ENCODE measurements around the gene MBD5.

MBD5 gene

GRCh38 chr2:148124271-148124670 lies 103.4 kb downstream of the MBD5 start:
- DNase-seq (ENCODE audit: low spot score): no peak

- DNase-seq (ENCODE audit: low spot score): no peak
These were observed 109.7 kb downstream of the MBD5 start for GRCh38 chr2:148130581-148130980.

- no peak for DNase-seq (ENCODE audit: low spot score)
These were observed 111.5 kb downstream of the MBD5 start for GRCh38 chr2:148132412-148132811.

GRCh38 chr2:148135705-148136104 lies 114.8 kb downstream of the MBD5 start:
- no peak for DNase-seq (ENCODE audit: low spot score)

DNA sequence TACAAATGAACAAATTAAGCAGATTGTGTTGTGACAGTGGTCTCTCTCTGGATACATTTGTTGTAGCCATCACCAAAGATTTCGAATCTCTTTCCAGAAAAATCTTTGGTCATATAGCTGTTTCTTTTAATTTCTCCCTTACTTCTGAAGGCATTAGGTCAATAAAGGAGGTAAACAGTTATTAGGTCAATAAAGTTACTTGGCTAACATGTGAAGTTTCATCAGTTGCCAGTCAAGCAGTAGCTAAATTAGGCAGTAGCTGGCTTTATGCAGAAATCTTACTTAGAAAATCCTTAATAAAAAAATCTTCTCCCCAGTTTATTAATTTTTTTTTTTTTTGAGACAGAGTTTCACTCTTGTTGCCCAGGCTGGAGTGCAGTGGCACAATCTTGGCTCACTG lies 115.5 kb downstream of the MBD5 start:
- DNase-seq (ENCODE audit: low spot score): no peak

- no peak for DNase-seq (ENCODE audit: low spot score)
These were observed 141.1 kb downstream of the MBD5 start for GRCh38 chr2:148161909-148162435.

- no peak for DNase-seq (ENCODE audit: low spot score)
These were observed 142.0 kb downstream of the MBD5 start for GRCh38 chr2:148162871-148163270.

- no peak for DNase-seq (ENCODE audit: low spot score)
These were observed 145.1 kb downstream of the MBD5 start for GRCh38 chr2:148165975-148166374.

DNA sequence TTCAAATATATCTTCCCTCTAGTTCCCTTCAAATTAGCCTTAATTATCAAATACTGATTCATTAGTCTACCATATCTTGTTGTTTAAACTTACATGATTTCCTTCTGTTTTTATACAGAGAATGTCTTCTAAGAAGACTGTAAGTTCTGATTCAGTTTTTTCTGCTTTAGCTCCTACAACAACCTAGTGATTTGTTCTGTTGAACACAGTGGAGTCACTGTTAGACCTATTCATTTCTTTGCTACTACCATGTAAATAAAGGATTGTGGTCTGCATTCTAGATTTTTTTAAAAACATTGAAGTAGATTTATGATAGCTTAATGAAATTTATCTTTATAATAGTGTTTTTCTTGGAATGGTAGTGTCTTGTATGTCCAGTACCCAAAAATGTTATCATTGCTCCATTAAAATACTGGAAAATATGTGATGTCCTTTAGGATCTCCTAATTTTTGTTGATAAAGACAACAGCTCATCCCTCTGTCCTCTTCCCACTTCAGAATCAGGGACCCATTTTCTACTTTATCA lies 146.4 kb downstream of the MBD5 start:
- no peak for DNase-seq (ENCODE audit: low spot score)

GRCh38 chr2:148167855-148168254 lies 147.0 kb downstream of the MBD5 start:
- DNase-seq (ENCODE audit: low spot score): no peak

DNA sequence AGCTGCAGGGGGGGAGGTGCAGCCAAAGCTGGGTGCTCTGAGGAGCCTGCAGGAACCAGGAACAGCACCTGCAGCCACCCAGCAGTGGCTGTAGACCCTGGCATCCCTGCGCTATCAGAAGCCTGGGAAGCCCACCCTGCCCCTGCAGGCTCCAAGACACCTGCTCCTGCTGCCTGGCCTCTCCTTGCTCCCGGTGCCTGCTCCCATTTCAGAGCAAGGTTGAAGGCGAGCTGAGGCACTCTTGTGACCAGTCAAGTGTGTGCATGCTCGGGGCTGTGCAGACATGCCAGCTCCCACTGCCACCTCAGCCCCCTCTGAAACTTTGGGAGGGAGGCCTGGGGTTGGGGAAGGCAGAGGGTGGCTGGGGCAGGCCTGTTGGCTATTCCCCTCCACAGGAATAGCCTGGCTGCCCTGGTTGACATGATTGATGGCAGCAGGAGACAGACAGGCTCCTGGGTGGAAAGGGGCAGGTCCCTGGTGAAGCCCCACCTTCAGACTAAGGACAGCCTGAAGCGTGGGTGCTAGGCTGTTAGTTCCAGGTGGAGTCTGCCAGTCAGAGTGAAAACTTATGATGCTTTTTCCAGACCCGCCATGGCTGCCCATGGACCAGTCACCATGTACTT lies 151.4 kb downstream of the MBD5 start:
- no peak for DNase-seq (ENCODE audit: low spot score)

DNA sequence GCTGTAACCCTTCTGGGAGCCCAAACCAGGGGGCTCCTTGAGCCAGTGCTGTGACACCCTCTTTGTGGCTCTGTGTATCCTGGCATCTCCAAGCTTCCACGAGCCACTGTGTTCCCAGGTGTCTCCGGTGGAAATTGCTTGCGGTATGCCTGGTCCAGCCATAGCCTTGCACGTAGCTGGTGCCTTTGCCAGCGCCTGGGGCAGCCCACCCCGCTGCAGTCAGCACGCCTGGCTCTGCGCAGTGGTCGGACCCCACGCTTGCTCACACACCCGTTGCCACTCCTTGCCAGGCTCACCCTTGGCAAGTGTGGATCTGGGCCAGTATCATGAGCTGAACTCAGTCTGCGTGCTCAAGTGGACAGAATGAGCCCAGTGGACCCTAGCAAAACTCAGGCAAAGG lies 152.3 kb downstream of the MBD5 start:
- no peak for DNase-seq (ENCODE audit: low spot score)

- no peak for DNase-seq (ENCODE audit: low spot score)
These were observed 156.7 kb downstream of the MBD5 start for GRCh38 chr2:148177559-148177958.

DNA sequence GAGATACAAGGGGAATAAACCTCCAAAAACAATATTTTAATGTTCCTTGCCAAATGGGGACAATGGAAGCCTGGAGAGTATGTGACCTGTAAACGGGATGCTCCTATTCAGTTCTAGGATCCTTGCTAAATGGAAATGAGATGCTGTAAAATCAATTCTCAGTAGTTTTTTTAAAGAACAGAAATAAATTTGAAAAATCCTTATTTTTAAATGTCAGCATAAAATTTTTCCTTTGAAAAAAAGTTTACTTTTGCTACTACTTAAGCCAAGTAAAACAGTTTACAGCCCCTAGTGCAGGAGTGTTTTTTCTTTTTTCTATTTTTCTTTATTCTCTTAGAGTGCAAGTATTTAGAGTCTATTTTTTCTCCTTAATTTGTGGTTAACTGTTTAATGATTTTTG lies 158.8 kb downstream of the MBD5 start:
- DNase-seq (ENCODE audit: low spot score): no peak

DNA sequence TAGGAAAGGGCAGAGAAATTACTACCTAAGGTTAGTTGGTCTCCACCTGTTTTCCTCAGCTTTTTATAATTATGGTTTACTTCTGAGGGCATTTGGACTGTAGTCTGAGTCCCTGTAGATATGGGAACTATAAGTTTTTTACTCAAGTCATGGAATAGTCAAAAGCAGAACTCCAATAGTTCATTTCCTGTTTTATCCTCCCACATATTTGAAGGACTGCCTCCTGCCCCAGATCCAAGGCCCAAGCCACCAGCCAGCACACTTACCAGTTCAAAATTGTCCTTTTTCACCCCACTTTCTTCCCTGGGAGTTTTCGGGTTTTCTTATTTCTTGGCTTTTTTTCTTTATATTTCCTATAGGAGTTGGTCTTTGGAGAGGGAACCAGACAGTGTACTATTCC lies 164.1 kb downstream of the MBD5 start:
- DNase-seq (ENCODE audit: low spot score): no peak

DNA sequence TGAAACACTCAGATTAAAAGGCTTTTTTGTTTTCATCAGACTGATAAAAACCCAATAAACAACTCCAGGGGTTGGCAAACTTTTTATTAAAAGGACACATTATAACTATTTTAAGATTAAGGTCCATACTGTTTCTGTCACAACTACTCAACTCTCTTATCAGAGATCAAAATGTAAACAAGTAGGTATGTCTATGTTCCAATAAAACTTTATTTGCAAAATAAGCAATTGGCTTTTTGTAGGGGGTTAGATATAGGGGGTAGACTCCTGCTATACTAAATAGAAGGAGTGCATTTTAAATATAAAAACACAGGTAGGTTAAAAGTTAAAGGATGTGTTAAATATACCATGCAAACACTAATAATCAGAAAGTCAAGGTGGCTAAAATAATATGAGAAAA lies 174.0 kb downstream of the MBD5 start:
- no peak for DNase-seq (ENCODE audit: low spot score)

DNA sequence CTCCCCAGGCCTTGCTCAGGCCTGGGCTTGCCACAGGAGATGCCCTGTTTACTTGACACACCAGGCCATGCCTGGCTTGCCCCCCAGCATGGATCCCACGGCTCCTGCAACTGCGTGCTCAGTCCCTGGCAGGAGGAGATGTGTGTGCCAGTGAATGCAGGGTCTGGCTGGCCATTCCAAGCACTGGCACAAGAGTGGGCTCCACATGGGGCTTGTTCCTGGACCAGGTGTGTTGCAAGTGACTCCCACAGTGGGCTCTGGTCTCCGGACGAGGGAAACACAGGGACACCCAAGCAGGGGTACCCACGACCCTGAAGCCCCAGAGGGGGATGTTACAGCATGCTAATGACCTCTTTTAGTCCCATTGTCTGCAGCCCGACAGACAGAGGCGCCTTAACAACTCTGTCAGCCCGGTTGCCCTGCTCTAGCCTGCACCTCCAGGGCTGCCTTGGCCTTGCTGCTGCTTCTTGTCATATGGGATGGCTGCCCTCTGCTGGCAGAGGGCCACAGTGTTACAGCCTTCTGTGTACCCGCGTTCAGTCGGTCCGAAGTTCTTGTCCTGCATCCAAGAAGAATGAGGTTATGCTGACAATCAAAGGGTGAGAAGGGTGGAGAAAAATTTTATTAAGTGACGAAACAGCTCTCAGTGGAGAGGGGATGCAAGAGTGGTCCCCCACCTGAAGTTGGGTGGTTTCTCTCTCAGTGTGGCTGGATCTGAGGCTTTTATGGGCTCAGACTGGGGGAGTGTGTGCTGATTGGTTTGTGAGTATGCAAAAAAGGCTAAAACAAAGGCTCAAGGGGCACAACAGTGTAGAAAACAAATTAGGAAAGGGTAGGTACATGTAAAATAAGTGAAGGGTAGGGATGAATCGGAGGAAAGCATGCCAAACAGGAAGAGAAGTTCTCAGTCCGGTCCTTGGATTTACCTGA lies 180.4 kb downstream of the MBD5 start:
- DNase-seq (ENCODE audit: low spot score): peak; percentile 4

DNA sequence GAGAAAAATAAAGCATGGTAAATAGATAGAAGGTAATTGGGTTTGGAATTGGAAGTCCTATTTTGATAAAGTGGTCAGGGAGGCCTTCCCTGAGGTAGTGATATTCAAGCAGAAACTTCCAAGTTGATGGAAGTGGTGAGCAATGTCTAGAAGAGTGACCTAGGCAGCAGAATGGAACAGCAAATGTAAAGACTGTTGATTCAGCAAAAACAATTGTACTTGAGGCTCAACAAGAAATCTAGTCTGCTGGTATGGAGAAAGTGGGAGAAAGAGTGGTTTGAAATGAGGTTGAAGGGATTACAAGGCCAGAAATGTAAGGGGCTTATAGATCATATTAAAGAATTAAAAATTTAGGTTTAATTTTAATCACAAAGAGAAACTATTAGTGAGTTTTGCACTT lies 181.3 kb downstream of the MBD5 start:
- DNase-seq (ENCODE audit: low spot score): no peak

DNA sequence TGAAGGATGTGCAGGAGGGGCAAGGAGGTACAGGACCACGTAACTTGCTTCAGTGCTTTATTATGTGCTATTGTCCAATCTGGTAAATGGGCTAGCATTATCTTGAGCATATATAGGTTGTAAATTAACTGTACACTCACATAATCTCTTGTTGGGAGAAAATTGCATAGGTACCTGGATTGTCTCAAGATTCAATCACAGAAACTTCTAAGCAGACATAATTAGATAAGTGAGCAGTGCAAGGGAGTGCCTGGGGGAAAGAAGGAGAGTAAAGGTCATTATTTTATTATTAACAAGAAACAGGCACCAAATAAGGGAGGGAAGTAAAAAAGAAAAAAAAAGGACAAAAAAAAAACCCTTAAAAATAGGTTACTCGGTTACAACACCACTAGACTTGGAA lies 186.2 kb downstream of the MBD5 start:
- DNase-seq (ENCODE audit: low spot score): no peak

- no peak for DNase-seq (ENCODE audit: low spot score)
These were observed 188.7 kb downstream of the MBD5 start for GRCh38 chr2:148209603-148210002.

- no peak for DNase-seq (ENCODE audit: low spot score)
These were observed 197.6 kb downstream of the MBD5 start for GRCh38 chr2:148218326-148219075.

- DNase-seq (ENCODE audit: low spot score): no peak
These were observed 200.3 kb downstream of the MBD5 start for GRCh38 chr2:148221166-148221565.

All from putamen (tissue), 1 donor.